ENCODE data around the gene PIWIL1. TPM values are rescaled to one million over a fixed set of nuclear protein-coding genes. Genes with fewer than 3 reads are reported as not detected.

The PIWIL1 gene
- total and polyA plus RNA-seq, 2 experiments from 2014 or later, result not detected

DNA sequence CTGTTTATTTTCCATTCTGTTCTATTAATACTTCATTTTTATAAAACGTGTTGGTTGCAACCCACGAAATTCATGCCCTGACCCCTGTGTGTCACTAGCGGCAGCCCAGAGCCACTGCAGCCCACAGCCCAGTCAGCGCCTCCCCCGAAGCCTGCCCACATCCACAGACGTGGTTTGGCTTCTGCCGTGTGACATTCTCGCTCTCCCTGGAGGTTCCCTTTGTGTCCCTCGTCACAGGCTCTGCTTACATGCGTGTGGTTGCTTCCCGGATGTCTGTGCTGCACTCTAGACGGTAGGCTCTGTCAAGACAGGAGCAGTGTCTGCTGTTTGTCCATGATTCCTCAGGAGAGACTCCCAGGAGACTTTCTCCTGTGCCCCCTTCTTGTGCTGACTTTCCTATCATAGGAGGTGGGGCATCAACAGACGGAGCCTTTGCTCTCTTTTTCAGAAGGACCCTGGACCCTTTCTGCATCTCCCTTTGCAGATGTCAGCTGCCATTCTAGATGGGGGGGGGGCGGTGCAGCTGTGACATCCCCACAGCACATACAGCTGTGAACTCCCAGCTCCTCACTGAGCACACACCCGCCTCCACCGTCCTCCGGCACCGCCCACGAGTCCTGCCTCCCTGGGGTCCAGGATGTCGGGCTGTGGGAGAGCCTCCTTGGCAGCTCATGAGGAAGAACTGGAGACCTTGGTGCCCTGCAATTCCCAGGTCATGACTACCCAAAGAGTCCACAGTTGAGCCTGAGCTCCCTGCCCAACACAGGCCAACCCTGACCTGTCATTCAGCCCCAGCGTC is 36.8 kb upstream of the PIWIL1 start:
- Histone ChIP-seq H3K4me2 (no peak overlapping the region), H3K4me3 (no peak overlapping the region), H3K27ac (ENCODE audit: low read depth) (no peak overlapping the region), H3K9me2 (ENCODE audit: insufficient read depth) (no peaks in the 10 kb centered on the region), H3K4me1 (ENCODE audit: insufficient read depth) (no peaks in the 10 kb centered on the region), H3K79me2 (replicated peaks; ENCODE audit: insufficient read depth) (no peaks in the 10 kb centered on the region), H2AFZ (no peak overlapping the region), H3K27me3 (ENCODE audit: insufficient read depth) (no peaks in the 10 kb centered on the region), H3K36me3 (ENCODE audit: insufficient read depth) (no peaks in the 10 kb centered on the region), H4K20me1 (replicated peaks; ENCODE audit: insufficient read depth) (no peaks in the 10 kb centered on the region), H3F3A (replicated peaks; ENCODE audit: low read depth) (no peaks in the 10 kb centered on the region)
- H3K4me1 Mint-ChIP-seq, result no peaks in the 10 kb centered on the region
- H3K36me3 Mint-ChIP-seq (ENCODE audit: low read depth), result peaks cover 38% of the 10 kb centered on the region
- ATAC-seq (no peak), DNase-seq (ENCODE audit: low spot score) (no peak)
- peaks cover 99% of the 10 kb centered on the region for H3K9me3 Mint-ChIP-seq
- peaks cover 15% of the 10 kb centered on the region for H3K27me3 Mint-ChIP-seq (ENCODE audit: insufficient read depth, low read depth, poor library complexity)
- H3K4me3 Mint-ChIP-seq, result no peak overlapping the region
- no peak overlapping the region for H3K27ac Mint-ChIP-seq
- TF ChIP-seq, protein P1, sequence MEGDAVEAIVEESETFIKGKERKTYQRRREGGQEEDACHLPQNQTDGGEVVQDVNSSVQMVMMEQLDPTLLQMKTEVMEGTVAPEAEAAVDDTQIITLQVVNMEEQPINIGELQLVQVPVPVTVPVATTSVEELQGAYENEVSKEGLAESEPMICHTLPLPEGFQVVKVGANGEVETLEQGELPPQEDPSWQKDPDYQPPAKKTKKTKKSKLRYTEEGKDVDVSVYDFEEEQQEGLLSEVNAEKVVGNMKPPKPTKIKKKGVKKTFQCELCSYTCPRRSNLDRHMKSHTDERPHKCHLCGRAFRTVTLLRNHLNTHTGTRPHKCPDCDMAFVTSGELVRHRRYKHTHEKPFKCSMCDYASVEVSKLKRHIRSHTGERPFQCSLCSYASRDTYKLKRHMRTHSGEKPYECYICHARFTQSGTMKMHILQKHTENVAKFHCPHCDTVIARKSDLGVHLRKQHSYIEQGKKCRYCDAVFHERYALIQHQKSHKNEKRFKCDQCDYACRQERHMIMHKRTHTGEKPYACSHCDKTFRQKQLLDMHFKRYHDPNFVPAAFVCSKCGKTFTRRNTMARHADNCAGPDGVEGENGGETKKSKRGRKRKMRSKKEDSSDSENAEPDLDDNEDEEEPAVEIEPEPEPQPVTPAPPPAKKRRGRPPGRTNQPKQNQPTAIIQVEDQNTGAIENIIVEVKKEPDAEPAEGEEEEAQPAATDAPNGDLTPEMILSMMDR (conservative IDR thresholded peaks at IDR 0.05; ENCODE audit: low read depth in 2 of 2), result no peak
- TF ChIP-seq ZNF114 (CRISPR knock-in tag; IDR thresholded peaks at IDR 0.05), result no peak
- TF ChIP-seq POLR2AphosphoS5 (IDR thresholded peaks at IDR 0.05; ENCODE audit: low read depth), result no peak
- TF ChIP-seq, protein P2, sequence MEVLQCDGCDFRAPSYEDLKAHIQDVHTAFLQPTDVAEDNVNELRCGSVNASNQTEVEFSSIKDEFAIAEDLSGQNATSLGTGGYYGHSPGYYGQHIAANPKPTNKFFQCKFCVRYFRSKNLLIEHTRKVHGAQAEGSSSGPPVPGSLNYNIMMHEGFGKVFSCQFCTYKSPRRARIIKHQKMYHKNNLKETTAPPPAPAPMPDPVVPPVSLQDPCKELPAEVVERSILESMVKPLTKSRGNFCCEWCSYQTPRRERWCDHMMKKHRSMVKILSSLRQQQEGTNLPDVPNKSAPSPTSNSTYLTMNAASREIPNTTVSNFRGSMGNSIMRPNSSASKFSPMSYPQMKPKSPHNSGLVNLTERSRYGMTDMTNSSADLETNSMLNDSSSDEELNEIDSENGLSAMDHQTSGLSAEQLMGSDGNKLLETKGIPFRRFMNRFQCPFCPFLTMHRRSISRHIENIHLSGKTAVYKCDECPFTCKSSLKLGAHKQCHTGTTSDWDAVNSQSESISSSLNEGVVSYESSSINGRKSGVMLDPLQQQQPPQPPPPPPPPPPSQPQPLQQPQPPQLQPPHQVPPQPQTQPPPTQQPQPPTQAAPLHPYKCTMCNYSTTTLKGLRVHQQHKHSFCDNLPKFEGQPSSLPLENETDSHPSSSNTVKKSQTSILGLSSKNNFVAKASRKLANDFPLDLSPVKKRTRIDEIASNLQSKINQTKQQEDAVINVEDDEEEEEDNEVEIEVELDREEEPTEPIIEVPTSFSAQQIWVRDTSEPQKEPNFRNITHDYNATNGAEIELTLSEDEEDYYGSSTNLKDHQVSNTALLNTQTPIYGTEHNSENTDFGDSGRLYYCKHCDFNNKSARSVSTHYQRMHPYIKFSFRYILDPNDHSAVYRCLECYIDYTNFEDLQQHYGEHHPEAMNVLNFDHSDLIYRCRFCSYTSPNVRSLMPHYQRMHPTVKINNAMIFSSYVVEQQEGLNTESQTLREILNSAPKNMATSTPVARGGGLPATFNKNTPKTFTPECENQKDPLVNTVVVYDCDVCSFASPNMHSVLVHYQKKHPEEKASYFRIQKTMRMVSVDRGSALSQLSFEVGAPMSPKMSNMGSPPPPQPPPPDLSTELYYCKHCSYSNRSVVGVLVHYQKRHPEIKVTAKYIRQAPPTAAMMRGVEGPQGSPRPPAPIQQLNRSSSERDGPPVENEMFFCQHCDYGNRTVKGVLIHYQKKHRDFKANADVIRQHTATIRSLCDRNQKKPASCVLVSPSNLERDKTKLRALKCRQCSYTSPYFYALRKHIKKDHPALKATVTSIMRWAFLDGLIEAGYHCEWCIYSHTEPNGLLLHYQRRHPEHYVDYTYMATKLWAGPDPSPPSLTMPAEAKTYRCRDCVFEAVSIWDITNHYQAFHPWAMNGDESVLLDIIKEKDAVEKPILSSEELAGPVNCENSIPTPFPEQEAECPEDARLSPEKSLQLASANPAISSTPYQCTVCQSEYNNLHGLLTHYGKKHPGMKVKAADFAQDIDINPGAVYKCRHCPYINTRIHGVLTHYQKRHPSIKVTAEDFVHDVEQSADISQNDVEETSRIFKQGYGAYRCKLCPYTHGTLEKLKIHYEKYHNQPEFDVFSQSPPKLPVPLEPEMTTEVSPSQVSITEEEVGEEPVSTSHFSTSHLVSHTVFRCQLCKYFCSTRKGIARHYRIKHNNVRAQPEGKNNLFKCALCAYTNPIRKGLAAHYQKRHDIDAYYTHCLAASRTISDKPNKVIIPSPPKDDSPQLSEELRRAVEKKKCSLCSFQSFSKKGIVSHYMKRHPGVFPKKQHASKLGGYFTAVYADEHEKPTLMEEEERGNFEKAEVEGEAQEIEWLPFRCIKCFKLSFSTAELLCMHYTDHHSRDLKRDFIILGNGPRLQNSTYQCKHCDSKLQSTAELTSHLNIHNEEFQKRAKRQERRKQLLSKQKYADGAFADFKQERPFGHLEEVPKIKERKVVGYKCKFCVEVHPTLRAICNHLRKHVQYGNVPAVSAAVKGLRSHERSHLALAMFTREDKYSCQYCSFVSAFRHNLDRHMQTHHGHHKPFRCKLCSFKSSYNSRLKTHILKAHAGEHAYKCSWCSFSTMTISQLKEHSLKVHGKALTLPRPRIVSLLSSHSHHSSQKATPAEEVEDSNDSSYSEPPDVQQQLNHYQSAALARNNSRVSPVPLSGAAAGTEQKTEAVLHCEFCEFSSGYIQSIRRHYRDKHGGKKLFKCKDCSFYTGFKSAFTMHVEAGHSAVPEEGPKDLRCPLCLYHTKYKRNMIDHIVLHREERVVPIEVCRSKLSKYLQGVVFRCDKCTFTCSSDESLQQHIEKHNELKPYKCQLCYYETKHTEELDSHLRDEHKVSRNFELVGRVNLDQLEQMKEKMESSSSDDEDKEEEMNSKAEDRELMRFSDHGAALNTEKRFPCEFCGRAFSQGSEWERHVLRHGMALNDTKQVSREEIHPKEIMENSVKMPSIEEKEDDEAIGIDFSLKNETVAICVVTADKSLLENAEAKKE (CRISPR knock-in tag; IDR thresholded peaks at IDR 0.05), result no peak
- no peak for TF ChIP-seq CREB1 (CRISPR knock-in tag; IDR thresholded peaks at IDR 0.05; ENCODE audit: low read depth)
- TF ChIP-seq, protein P3, sequence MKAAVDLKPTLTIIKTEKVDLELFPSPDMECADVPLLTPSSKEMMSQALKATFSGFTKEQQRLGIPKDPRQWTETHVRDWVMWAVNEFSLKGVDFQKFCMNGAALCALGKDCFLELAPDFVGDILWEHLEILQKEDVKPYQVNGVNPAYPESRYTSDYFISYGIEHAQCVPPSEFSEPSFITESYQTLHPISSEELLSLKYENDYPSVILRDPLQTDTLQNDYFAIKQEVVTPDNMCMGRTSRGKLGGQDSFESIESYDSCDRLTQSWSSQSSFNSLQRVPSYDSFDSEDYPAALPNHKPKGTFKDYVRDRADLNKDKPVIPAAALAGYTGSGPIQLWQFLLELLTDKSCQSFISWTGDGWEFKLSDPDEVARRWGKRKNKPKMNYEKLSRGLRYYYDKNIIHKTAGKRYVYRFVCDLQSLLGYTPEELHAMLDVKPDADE (IDR thresholded peaks at IDR 0.05), result no peak
- TF ChIP-seq JUNB (IDR thresholded peaks at IDR 0.05; ENCODE audit: unreplicated experiment), result no peak
- TF ChIP-seq EZH2phosphoT487 (IDR thresholded peaks at IDR 0.05; ENCODE audit: unreplicated experiment), result no peak
- no peak for TF ChIP-seq EZH2 (IDR thresholded peaks at IDR 0.05; ENCODE audit: low read depth, unreplicated experiment)
- no peak for TF ChIP-seq ZNF331 (CRISPR knock-in tag; IDR thresholded peaks at IDR 0.05; ENCODE audit: low read depth)
- no peak for TF ChIP-seq NANOG (IDR thresholded peaks at IDR 0.05; ENCODE audit: borderline replicate concordance)
- TF ChIP-seq STAT1 (IDR thresholded peaks at IDR 0.05; ENCODE audit: unreplicated experiment), result no peak
- TF ChIP-seq, protein P4, sequence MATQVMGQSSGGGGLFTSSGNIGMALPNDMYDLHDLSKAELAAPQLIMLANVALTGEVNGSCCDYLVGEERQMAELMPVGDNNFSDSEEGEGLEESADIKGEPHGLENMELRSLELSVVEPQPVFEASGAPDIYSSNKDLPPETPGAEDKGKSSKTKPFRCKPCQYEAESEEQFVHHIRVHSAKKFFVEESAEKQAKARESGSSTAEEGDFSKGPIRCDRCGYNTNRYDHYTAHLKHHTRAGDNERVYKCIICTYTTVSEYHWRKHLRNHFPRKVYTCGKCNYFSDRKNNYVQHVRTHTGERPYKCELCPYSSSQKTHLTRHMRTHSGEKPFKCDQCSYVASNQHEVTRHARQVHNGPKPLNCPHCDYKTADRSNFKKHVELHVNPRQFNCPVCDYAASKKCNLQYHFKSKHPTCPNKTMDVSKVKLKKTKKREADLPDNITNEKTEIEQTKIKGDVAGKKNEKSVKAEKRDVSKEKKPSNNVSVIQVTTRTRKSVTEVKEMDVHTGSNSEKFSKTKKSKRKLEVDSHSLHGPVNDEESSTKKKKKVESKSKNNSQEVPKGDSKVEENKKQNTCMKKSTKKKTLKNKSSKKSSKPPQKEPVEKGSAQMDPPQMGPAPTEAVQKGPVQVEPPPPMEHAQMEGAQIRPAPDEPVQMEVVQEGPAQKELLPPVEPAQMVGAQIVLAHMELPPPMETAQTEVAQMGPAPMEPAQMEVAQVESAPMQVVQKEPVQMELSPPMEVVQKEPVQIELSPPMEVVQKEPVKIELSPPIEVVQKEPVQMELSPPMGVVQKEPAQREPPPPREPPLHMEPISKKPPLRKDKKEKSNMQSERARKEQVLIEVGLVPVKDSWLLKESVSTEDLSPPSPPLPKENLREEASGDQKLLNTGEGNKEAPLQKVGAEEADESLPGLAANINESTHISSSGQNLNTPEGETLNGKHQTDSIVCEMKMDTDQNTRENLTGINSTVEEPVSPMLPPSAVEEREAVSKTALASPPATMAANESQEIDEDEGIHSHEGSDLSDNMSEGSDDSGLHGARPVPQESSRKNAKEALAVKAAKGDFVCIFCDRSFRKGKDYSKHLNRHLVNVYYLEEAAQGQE (IDR thresholded peaks at IDR 0.05; ENCODE audit: unreplicated experiment), result no peak
